Activated naive CD8-positive, alpha-beta T cell (primary cell): ENCODE data around the gene PATJ.

Experiments
- H3K27ac Mint-ChIP-seq: one replicate; pipeline ENCODE4 v1.8.0; 2021; ENCODE audit warnings: mixed read lengths
- H3K27me3 Mint-ChIP-seq: one replicate; pipeline ENCODE4 v1.8.0; 2021; ENCODE audit warnings: mixed read lengths
- H3K36me3 Mint-ChIP-seq: one replicate; pipeline ENCODE4 v1.8.0; 2021; ENCODE audit warnings: mixed read lengths
- H3K4me1 Mint-ChIP-seq: one replicate; pipeline ENCODE4 v1.8.0; 2021; ENCODE audit warnings: low read depth, mixed read lengths
- H3K4me3 Mint-ChIP-seq: one replicate; pipeline ENCODE4 v1.8.0; 2021; ENCODE audit warnings: mild to moderate bottlenecking, mixed read lengths
- H3K9me3 Mint-ChIP-seq: one replicate; pipeline ENCODE4 v1.8.0; 2021; ENCODE audit warnings: low read depth, mixed read lengths

PATJ gene

GRCh38 chr1:62024690-62025089 lies 282.4 kb downstream of the PATJ start:
- Mint-ChIP-seq H3K9me3 (peaks cover 4% of the 10 kb centered on the region), H3K27ac (no peak overlapping the region), H3K4me3 (no peak overlapping the region), H3K4me1 (no peaks in the 10 kb centered on the region), H3K36me3 (peaks cover 46% of the 10 kb centered on the region), H3K27me3 (no peaks in the 10 kb centered on the region)

DNA sequence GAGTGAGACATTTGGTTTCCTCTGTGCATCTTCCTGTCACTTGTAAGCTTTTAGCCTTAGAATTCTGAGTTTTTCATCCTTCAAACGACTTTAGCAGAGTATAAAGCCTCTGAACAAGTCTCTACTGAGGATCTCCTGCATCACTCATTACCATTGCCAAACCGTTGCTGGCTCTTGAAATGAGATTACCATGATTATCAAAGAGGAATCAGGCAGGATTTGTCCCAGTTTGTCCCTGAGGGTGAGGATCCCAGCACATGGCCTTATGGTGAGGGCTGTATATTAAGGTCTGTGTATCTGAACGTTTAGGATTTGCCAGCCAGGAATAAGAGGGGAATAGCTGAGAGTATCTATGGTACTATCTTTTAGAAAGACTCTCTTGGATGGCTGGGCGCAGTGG lies 282.9 kb downstream of the PATJ start:
- Mint-ChIP-seq H3K4me3 (no peak overlapping the region), H3K27me3 (no peaks in the 10 kb centered on the region), H3K9me3 (peaks cover 4% of the 10 kb centered on the region), H3K27ac (no peak overlapping the region), H3K4me1 (no peaks in the 10 kb centered on the region), H3K36me3 (peaks cover 48% of the 10 kb centered on the region)

DNA sequence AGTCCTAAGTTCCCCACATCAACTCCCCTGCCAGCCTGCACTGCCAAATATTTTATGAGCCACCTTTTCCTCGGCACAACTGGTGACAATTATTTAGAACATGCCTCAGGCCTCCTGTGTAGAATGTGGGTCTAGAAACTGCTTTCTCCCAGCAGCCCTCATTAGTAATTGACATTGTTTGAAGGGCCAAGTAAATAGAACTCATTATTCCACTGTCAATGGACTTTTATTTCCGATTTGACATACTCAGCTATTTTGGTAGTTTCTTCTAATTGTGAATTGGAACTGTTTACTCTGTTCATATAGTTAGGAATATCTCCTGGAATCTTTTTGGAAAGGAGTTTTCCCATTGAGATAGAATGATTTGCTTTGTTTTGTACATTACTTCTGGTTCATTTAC lies 283.6 kb downstream of the PATJ start:
- Mint-ChIP-seq H3K4me3 (no peak overlapping the region), H3K4me1 (no peaks in the 10 kb centered on the region), H3K27ac (no peak overlapping the region), H3K27me3 (no peaks in the 10 kb centered on the region), H3K36me3 (peaks cover 51% of the 10 kb centered on the region), H3K9me3 (peaks cover 4% of the 10 kb centered on the region)

DNA sequence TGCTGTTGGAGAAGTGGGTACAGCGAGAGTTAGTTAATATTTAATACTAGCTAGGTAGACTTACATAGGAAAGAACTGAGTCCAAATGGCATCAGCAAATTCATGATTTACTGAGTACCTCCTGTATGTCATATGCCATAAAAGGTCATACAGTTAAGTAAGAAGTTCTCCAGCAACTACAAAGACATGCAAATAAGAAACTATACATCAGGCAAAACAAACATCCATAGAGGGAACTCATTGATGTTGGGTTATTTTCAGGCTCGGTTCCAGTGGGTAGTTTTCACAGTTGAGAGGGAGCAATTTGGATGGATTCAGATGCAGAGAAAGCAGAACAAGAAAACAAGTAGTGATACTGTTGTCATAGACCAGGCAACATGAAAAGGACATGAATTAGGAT lies 287.4 kb downstream of the PATJ start:
- H3K27me3 Mint-ChIP-seq = no peaks in the 10 kb centered on the region
- no peak overlapping the region for H3K27ac Mint-ChIP-seq
- peaks cover 4% of the 10 kb centered on the region for H3K9me3 Mint-ChIP-seq
- H3K4me1 Mint-ChIP-seq = no peaks in the 10 kb centered on the region
- H3K36me3 Mint-ChIP-seq = peaks cover 42% of the 10 kb centered on the region
- H3K4me3 Mint-ChIP-seq = no peak overlapping the region

DNA sequence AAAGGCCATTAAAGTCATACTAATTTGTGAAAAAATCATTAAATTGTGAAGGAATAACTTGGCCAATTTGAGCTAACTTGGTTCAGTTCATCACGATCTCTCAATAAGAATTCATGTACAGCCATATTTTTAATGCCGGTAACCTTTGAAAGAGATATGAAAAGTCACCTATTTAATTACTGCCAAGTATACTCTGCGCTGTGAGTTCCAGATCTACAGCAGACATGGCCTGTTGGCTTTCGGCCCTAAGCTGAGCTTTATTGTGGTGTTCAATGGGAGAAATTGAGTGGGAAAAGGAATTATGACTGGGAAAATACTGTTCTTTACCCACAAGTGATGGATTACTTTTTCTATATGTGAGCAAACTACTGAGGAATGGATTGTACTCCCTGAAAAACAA lies 292.5 kb downstream of the PATJ start:
- Mint-ChIP-seq H3K4me3 (no peak overlapping the region), H3K27me3 (no peaks in the 10 kb centered on the region), H3K36me3 (peaks cover 11% of the 10 kb centered on the region), H3K27ac (no peak overlapping the region), H3K9me3 (no peaks in the 10 kb centered on the region), H3K4me1 (no peaks in the 10 kb centered on the region)

- H3K4me3 Mint-ChIP-seq = no peak overlapping the region
- H3K27ac Mint-ChIP-seq = no peak overlapping the region
- no peaks in the 10 kb centered on the region for H3K4me1 Mint-ChIP-seq
- H3K27me3 Mint-ChIP-seq = no peaks in the 10 kb centered on the region
- no peaks in the 10 kb centered on the region for H3K9me3 Mint-ChIP-seq
- H3K36me3 Mint-ChIP-seq = peaks cover 8% of the 10 kb centered on the region
Observed at GRCh38 chr1:62037274-62037673, 295.0 kb downstream of the PATJ start.

GRCh38 chr1:62038594-62039284 lies 296.5 kb downstream of the PATJ start:
- H3K27me3 Mint-ChIP-seq = no peaks in the 10 kb centered on the region
- no peak overlapping the region for H3K4me3 Mint-ChIP-seq
- H3K27ac Mint-ChIP-seq = no peak overlapping the region
- H3K9me3 Mint-ChIP-seq = no peaks in the 10 kb centered on the region
- no peaks in the 10 kb centered on the region for H3K4me1 Mint-ChIP-seq
- H3K36me3 Mint-ChIP-seq = peaks cover 3% of the 10 kb centered on the region

GRCh38 chr1:62040450-62040849 lies 298.2 kb downstream of the PATJ start:
- no peaks in the 10 kb centered on the region for H3K27me3 Mint-ChIP-seq
- no peak overlapping the region for H3K27ac Mint-ChIP-seq
- no peaks in the 10 kb centered on the region for H3K9me3 Mint-ChIP-seq
- H3K4me3 Mint-ChIP-seq = no peak overlapping the region
- peaks cover 6% of the 10 kb centered on the region for H3K36me3 Mint-ChIP-seq
- H3K4me1 Mint-ChIP-seq = no peaks in the 10 kb centered on the region

DNA sequence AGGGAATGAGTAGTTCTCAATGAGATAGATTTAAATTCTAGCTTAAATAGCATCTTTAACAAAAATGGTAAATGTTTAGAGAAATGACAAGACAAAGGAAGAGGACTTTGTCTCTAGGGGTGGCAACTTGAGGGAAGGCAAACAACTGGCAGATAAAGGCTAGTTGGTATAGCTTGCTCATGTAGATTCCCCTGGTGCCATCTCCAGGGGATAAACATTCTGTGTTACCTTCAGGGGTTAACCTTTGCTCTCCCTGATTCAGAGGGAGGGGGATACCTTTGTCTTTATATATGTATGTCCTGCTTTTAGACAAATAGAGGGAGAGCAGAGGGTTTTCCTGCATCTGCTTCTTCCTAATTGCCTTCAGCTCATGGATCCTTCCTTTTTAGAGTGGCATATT lies 298.7 kb downstream of the PATJ start:
- Mint-ChIP-seq H3K36me3 (peaks cover 6% of the 10 kb centered on the region), H3K4me3 (no peak overlapping the region), H3K9me3 (no peaks in the 10 kb centered on the region), H3K27me3 (no peaks in the 10 kb centered on the region), H3K4me1 (no peaks in the 10 kb centered on the region), H3K27ac (no peak overlapping the region)

DNA sequence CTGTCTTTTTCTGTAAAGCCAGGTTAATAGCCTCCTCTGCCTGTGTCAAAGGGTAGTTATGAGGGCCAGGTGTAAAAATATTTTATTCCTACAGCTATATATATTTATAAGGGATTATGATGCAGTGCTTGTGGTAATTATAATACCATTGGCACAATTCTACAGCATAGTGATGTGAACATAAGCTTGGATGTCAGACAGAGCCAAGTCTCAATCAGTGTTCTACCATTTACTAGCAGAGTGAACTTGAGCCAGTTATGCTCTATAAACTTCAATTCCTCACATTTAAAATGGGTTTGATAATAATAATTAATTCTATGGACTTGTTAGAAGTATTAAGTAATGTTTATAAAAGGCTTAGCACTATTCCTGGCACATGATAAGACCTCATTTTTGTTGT lies 300.9 kb downstream of the PATJ start:
- no peak overlapping the region for H3K27ac Mint-ChIP-seq
- no peaks in the 10 kb centered on the region for H3K9me3 Mint-ChIP-seq
- H3K4me1 Mint-ChIP-seq = no peaks in the 10 kb centered on the region
- H3K36me3 Mint-ChIP-seq = peaks cover 6% of the 10 kb centered on the region
- H3K27me3 Mint-ChIP-seq = no peaks in the 10 kb centered on the region
- H3K4me3 Mint-ChIP-seq = no peak overlapping the region

GRCh38 chr1:62045574-62045973 lies 303.3 kb downstream of the PATJ start:
- Mint-ChIP-seq H3K4me1 (no peaks in the 10 kb centered on the region), H3K9me3 (no peaks in the 10 kb centered on the region), H3K27ac (no peak overlapping the region), H3K36me3 (peaks cover 11% of the 10 kb centered on the region), H3K4me3 (no peak overlapping the region), H3K27me3 (no peaks in the 10 kb centered on the region)

- Mint-ChIP-seq H3K36me3 (peaks cover 16% of the 10 kb centered on the region), H3K27ac (no peak overlapping the region), H3K27me3 (no peaks in the 10 kb centered on the region), H3K4me3 (no peak overlapping the region), H3K9me3 (no peaks in the 10 kb centered on the region), H3K4me1 (no peaks in the 10 kb centered on the region)
Observed at GRCh38 chr1:62046927-62047326, 304.6 kb downstream of the PATJ start.

GRCh38 chr1:62050165-62050564 lies 307.9 kb downstream of the PATJ start:
- Mint-ChIP-seq H3K4me1 (no peaks in the 10 kb centered on the region), H3K36me3 (peaks cover 21% of the 10 kb centered on the region), H3K9me3 (no peaks in the 10 kb centered on the region), H3K4me3 (no peak overlapping the region), H3K27me3 (no peaks in the 10 kb centered on the region), H3K27ac (no peak overlapping the region)

DNA sequence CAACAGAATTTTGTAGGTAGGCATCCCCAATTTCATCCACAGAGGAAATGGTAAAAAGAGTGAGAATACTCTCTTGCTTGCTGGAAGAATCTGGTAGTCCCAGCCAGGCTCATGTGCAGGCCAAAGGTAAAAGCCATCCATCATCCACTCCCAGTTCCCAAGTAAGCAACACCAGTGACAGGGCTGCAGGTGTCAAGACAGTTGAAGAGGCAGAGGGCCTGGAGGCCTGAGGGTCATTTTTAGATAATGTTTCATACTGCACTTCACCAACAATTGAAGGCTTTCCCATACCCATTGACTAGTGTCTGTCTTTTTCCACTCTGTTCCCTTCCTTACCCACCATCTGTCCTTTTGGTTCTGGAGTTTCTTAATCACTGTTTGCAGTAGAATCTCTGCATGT lies 310.7 kb downstream of the PATJ start:
- no peak overlapping the region for H3K27ac Mint-ChIP-seq
- no peaks in the 10 kb centered on the region for H3K9me3 Mint-ChIP-seq
- H3K4me1 Mint-ChIP-seq = no peaks in the 10 kb centered on the region
- no peaks in the 10 kb centered on the region for H3K27me3 Mint-ChIP-seq
- H3K4me3 Mint-ChIP-seq = no peak overlapping the region
- H3K36me3 Mint-ChIP-seq = peaks cover 25% of the 10 kb centered on the region

DNA sequence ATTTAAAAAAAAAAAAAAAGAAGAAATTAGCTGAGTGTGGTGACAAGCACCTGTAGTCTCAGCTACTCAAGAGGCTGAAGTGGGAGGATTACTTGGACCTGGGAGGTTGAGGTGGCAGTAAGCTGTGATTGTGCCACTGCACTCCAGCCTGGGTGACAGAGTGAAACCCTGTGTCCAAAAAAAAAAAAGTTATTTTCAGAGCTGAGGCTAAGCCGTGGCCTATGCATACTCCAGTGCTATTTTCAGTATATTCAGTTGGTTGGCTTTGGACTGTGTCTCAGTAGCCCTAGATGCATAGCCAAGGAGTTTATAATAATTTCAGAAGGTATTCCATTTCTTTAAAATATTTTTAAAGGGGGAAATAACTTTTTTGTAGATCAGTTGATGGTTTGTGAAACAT lies 311.9 kb downstream of the PATJ start:
- Mint-ChIP-seq H3K36me3 (peaks cover 24% of the 10 kb centered on the region), H3K4me3 (no peak overlapping the region), H3K27ac (no peak overlapping the region), H3K27me3 (no peaks in the 10 kb centered on the region), H3K4me1 (no peaks in the 10 kb centered on the region), H3K9me3 (no peaks in the 10 kb centered on the region)

DNA sequence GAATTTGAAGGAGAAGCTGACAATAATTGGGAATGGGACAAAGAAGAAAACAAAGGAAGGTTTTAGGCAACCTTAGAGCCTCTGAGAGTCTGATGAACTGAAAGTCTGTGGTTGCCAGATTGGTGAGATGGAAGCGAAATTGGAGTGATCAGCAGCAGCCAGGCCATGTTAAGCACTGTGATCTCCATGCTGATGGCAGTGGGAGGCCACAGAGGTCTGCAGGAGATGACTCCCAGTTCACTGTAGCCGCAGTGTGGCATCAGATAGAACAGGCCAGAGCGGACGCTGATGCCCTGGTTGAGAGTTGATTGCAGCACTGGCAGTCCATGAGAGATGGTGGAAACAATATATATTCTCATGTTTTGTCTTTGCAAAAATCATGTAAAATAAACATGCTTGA lies 314.9 kb downstream of the PATJ start:
- no peaks in the 10 kb centered on the region for H3K4me1 Mint-ChIP-seq
- H3K9me3 Mint-ChIP-seq = no peaks in the 10 kb centered on the region
- H3K4me3 Mint-ChIP-seq = no peak overlapping the region
- H3K36me3 Mint-ChIP-seq = peaks cover 14% of the 10 kb centered on the region
- no peak overlapping the region for H3K27ac Mint-ChIP-seq
- H3K27me3 Mint-ChIP-seq = no peaks in the 10 kb centered on the region
